Amygdala (tissue), 56 donors: ENCODE measurements around the gene PARD3B.

Experiments
- DNase-seq, 56 donors: peaks; one replicate each; lab custom pipeline; 2025; lab: John Stamatoyannopoulos, UW

Gene PARD3B

DNA sequence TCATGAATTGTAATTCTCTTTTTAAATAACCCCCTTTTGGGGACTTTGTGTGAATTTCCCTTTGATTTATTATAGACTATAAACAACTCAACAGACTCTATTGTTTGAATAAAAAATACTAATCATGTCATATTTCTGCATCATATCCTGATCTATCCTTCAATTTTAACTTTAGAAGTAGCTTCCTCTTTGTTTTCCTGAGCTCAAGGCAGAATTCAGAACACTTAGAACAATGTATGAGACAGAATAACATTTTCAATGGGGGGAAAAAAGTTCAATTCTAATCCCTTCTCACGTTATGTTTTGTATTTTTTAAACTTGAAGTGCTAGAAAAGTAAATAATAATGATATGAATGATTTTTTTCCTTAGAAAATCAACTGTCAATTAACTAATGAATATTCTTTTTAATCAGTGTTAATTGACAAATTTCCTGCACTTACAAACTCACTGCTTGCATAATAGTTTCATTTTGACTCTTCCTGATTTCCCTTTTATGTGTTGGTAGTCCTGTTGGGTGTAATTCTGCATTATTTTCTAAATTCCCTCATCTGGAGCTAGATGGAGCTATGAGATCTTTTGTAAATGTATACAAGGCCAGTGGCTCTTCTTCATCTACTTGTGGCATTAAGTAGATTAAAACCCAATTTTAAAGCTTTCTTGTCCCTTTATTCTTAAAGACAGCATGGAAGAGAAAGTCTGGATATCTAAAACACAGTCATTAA is 326.1 kb downstream of the PARD3B start:
- no peak for DNase-seq

GRCh38 chr2:204876311-204876710 is 331.0 kb downstream of the PARD3B start:
- DNase-seq: no peak

- no peak for DNase-seq
Observed at GRCh38 chr2:204877691-204878090, 332.4 kb downstream of the PARD3B start.

GRCh38 chr2:204880928-204881327 is 335.7 kb downstream of the PARD3B start:
- DNase-seq: no peak

DNA sequence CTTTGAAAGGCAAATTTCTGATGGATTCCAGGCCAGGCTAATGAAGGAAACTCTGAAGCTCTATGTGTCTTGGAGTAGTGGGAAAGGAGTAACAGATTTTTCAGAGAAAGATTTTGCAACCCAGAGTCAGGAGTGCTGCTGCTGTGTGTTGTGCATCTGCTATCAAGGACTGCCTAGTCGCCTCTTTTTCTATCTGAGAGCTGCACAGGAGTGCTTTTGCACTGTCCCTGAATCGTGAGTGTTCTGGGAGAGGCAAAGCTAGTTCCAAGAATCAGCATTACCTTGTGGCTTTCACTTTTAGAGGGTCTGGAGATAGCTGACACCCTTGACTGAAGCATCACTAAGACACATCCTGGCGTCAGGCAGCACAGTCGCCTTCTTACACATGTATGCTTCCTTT is 336.4 kb downstream of the PARD3B start:
- peak in 2 of 56 donors; percentile 2 to 7 for DNase-seq

DNA sequence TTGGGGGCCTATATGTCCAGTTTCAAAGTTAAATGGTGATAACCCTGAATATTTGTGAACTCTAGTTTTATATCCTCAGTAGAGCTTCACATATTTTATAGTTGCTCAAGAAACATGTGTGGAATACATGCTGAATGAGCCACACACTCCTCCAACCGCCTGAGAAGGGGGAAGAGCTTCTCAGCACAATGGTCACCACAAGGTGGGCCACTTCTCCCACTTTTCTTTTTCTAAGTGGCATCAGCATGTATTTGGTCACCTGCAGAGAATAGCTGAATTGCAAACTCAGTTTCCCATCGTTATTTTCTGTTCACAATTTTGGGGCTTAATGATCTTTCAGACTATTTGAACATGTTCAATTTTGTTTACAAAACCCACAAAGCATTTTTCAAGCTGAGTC is 340.5 kb downstream of the PARD3B start:
- DNase-seq: no peak

- DNase-seq: no peak
Observed at GRCh38 chr2:204886713-204887112, 341.4 kb downstream of the PARD3B start.

DNA sequence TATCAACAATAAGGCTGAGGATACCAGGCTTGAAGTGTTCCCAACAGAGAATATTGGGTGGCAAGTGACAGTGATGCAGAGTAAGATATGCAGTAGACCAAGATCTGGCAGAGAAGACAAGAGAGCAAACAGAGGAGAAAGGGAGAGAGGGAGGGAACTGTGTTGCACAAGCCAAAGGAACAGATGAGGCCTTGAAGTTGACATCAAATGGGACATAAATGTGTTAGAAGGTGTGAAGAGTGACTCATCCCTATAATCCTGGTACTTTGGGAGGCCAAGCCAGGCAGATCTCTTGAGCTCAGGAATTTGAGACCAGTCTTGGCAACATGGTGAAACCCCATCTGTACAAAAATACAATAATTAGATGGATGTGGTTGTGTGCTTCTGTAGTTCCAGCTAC is 342.9 kb downstream of the PARD3B start:
- no peak for DNase-seq

DNA sequence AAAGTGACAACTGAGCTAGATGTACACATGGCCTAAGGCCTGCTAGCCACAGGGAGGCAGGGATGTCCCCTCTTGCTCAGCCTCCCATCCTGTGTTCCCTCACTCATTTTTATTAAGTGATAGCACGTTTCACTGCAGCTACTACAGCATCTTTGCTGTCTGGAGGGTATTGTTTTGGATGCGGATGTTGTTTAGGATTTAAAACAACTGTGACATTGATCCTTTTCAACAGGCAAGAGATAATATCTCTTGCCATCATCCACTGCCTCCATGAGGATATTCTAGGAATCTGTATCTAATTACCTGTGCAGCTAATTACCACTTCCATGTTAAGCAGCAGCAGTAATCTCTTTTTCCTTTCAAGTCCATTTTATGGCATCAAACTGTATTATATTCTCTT is 345.4 kb downstream of the PARD3B start:
- DNase-seq: no peak

- no peak for DNase-seq
Observed at GRCh38 chr2:204891739-204892138, 346.5 kb downstream of the PARD3B start.

DNA sequence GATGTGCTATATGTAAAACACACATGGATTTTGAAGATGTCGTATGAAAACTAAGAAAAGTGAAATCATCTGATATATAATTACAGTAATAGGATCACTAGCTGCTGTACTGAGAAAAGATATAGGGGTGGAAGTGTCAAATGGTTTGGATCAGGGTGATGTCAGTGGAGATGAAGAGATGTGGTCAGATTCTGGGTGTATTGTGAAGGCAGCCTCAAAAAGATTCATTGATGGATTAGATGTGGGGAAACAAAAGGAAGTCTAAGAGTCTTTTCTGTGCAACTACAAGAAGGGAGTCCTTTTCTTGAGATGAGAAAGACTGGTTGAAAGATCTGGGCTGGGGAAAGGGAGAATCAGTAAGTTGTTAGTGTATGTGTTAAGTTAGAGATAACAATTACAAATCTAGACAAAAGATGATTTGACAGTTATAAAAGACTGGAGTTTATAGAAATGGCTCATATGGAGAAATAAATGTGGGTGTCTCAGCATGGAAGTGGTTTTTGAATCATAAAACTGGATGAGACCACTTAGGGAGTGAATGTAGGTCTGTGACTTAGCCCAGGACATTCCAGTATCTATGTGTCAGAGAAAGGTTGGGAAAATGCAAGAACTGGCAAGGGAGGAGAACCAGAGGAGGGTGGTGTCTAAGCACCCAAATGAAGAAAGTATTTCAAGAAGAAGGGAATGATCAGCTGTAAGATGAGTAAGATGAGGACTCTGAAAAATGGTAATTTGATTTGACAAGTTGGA is 347.4 kb downstream of the PARD3B start:
- DNase-seq: no peak

- DNase-seq: no peak
Observed at GRCh38 chr2:204896146-204896545, 350.9 kb downstream of the PARD3B start.

DNA sequence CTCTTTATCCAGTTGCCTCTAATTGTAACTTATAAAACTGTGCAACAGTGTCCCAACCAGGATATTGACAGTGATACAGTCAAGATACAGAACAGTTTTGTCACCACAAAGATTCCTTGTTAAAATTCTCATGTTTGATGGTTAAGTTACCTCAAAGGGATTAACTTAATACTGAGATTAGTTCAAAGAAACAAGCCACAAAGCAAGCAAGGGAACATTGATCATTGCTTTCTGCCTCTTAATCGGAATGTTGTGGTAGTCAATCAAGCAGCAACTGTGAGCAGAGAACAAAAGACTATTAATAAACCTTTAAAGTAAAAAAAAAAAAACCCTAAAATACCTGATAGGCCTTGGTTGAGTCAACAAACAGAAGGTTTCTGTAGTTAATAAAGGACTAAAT is 352.3 kb downstream of the PARD3B start:
- no peak for DNase-seq

DNA sequence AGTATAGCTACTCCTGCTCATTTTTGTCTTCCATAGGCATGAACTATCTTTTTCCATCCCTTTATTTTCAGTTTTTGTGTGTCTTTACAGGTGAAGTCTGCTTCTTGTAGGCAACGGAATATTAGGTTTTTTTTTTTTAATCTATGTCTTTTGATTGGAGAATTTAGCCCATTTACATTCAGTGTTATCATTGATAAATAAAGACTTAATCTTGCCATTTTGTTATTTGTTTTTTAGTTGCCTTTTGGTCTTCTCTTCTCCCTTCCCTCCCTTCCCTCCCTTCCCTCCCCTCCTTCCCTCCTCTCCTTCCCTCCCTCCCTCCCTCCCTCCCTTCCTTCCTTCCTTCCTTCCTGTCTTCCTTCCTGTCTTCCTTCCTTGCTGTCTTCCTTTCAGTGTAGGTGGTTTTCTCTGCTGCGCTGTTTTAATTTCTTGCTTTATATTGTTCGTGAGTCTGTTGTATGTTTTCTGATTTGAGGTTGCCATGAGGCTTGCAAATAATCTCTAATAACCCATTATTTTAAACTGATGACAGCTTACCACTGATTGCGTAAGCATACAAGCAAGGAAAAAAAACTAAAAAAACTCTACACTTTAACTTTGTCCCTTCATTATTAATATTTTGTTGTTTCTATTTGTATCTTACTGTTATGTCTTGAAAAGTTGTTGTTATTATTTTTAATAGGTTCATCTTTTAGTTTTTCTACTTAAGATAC is 353.8 kb downstream of the PARD3B start:
- DNase-seq: no peak

DNA sequence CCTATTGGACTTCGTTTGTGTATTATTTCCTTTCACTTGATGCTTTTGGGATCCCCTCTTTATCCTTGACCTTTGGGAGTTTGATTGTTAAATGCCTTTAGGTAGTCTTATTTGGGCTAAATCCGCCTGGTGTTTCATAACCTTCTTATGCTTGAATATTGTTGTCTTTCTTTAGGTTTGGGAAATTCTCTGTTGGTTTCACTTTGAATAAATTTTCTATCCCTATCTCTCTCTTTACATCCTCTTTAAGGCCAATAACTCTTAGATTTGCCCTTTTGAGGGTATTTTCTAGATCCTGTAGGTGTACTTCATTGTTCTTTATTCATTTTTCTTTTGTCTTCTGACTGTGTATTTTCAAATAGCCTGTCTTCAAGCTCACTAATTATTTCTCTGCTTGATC is 354.7 kb downstream of the PARD3B start:
- no peak for DNase-seq

- DNase-seq: no peak
Observed at GRCh38 chr2:204900487-204900886, 355.2 kb downstream of the PARD3B start.

GRCh38 chr2:204900910-204901309 is 355.6 kb downstream of the PARD3B start:
- DNase-seq: no peak

DNA sequence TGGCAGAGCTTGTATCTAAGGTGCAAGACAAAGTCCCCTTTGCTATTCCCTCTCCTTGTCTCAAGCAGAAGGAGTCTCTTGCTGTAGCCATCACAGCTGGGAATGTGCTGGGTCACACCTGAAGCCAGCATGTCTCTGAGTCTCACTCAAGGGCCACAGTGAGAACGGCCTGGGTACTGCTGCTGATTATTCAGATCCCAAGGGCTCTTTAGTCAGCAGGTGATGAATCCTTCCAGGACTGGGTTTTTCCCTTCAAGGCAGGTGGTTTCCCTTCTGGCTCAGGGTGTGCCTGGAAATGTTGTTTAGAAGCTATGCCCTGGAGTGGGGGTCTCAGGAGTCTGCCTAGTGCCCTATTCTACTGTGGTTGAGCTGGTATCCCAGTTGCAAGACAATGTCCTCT is 356.3 kb downstream of the PARD3B start:
- DNase-seq: no peak

GRCh38 chr2:204909791-204910190 is 364.5 kb downstream of the PARD3B start:
- no peak for DNase-seq

DNA sequence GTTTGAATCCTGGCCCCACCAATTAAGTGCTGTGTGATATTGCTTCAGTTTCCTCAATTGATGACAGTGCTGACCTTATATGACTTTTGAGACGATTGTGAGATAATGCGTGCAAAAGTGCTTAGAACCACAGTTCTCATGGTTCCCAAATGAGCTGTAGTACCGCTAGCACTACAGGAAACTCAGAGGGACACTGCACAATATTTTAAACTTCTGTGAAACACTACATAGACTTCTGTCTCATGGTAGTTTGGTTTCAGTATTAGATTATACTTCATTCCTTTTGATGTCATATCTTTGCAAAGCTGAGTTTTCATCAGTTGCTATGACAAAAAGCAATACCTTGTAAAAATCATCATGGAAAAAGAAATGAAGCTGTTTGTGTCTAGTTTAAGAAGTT is 368.0 kb downstream of the PARD3B start:
- no peak for DNase-seq

DNA sequence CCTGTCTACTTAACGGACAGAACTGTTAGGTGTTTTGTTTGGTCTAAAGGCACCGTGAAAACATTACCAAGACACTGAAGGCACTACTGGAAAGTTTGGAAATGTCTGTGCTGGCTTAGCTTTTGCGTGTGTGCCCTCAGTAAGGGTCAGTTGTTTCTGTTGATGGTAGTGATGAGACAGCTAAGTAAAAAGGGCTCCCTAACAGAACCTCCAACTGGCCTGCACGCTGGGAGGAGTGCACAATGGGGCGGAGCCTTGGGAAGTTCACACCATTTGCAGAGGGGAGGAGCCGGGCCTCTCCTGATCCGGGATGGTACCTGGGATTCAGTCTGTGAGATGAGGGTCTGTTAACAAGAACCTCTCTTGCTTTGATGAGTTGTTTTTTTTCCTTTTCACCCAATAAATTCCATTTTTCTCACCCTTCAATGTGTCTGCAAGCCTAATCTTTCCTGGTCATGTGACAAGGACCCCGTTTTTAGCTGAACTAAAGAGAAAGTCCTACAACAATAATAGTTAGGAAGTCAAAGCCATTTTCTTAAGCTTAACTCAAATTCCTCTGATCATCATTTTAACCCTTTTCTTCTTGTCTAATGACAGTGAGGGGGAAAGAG is 368.7 kb downstream of the PARD3B start:
- no peak for DNase-seq
